ENCODE results near the gene MIB1. TPM values are rescaled to one million over a fixed set of nuclear protein-coding genes. Genes with fewer than 3 reads are reported as not detected.

MIB1 gene
- total RNA-seq, 3 donors from 2014 or later: 35.0 to 55.2 (median 37.7) TPM

GRCh38 chr18:21915546-21915945 is 175.0 kb downstream of the MIB1 start:
- TF ChIP-seq POLR2A (IDR thresholded peaks at IDR 0.05): no peak
- TF ChIP-seq, protein P1, sequence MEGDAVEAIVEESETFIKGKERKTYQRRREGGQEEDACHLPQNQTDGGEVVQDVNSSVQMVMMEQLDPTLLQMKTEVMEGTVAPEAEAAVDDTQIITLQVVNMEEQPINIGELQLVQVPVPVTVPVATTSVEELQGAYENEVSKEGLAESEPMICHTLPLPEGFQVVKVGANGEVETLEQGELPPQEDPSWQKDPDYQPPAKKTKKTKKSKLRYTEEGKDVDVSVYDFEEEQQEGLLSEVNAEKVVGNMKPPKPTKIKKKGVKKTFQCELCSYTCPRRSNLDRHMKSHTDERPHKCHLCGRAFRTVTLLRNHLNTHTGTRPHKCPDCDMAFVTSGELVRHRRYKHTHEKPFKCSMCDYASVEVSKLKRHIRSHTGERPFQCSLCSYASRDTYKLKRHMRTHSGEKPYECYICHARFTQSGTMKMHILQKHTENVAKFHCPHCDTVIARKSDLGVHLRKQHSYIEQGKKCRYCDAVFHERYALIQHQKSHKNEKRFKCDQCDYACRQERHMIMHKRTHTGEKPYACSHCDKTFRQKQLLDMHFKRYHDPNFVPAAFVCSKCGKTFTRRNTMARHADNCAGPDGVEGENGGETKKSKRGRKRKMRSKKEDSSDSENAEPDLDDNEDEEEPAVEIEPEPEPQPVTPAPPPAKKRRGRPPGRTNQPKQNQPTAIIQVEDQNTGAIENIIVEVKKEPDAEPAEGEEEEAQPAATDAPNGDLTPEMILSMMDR (IDR thresholded peaks at IDR 0.05): no peak
- TF ChIP-seq POLR2AphosphoS5 (IDR thresholded peaks at IDR 0.05): no peak
- no peak for DNase-seq (ENCODE audit: low spot score in 2 of 2)
- no peak overlapping the region for H3K27ac ChIP-seq
- H3K27me3 ChIP-seq: no peaks in the 10 kb centered on the region
- no peaks in the 10 kb centered on the region for H3K36me3 ChIP-seq
- no peak overlapping the region for H3K4me3 ChIP-seq
- intact Hi-C loops (cut with DNase I; ENCODE audit: low total_unique reads): no loop called here
- peaks cover 9 to 17% of the 10 kb centered on the region in 2 donors for H3K9me3 ChIP-seq
- H3K4me1 ChIP-seq: no peaks in the 10 kb centered on the region

DNA sequence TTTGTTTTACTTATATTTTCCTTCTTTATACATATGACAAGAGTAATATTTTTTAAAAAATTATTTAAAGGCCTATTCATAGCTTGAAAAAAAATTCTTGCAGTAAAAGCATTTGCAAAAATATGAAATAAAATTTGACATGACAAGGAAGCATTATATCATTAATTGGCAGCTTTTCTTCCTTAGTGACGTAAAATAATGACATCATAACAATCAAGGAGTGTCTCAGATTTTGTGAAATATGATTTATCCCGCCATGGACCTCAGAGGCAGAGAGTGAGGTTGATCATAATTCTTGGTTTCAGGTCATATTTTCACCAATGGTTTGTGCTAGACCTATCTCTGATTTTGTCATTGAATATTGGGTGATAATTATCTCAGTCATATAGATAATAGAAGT is 176.0 kb downstream of the MIB1 start:
- Histone ChIP-seq H3K27me3 (no peaks in the 10 kb centered on the region), H3K9me3 (peaks cover 9 to 17% of the 10 kb centered on the region in 2 donors), H3K4me3 (no peak overlapping the region), H3K36me3 (no peaks in the 10 kb centered on the region), H3K4me1 (no peaks in the 10 kb centered on the region), H3K27ac (no peak overlapping the region)
- DNase-seq (ENCODE audit: low spot score in 2 of 2): no peak
- intact Hi-C loops (cut with DNase I; ENCODE audit: low total_unique reads): no loop called here
- no peak for TF ChIP-seq POLR2AphosphoS5 (IDR thresholded peaks at IDR 0.05)
- no peak for TF ChIP-seq POLR2A (IDR thresholded peaks at IDR 0.05)
- TF ChIP-seq, protein P1 (IDR thresholded peaks at IDR 0.05): no peak

DNA sequence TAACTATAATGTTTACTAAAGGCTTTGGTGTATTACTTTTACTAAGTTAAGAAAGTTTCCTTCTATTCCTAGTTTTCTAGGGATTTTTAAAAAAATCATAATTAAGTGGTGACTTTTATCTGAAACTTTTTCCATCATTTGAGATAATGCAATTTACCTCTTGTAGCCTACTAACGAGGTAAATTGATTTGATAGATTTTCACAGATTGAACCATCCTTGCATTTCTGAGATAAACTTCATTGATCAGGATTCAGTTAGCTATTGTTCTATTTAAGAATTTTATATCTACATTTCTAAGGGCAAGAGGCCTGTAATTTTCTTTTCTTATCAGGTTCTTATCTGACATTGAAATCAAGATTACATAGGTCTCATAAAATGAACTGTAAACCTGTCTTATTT is 178.1 kb downstream of the MIB1 start:
- intact Hi-C loops (cut with DNase I; ENCODE audit: low total_unique reads): no loop called here
- DNase-seq (ENCODE audit: low spot score in 2 of 2): no peak
- Histone ChIP-seq H3K4me1 (no peaks in the 10 kb centered on the region), H3K27me3 (no peaks in the 10 kb centered on the region), H3K36me3 (no peaks in the 10 kb centered on the region), H3K9me3 (peaks cover 9 to 17% of the 10 kb centered on the region in 2 donors), H3K27ac (no peak overlapping the region), H3K4me3 (no peak overlapping the region)
- TF ChIP-seq, protein P1 (IDR thresholded peaks at IDR 0.05): no peak
- TF ChIP-seq POLR2A (IDR thresholded peaks at IDR 0.05) (no peak), POLR2AphosphoS5 (IDR thresholded peaks at IDR 0.05) (no peak)

Other genes starting within 250 kb of the MIB1 start
- 10 to 100 TPM; 14.2 to 28.2 (median 18.4) TPM for gene ESCO1, start 140.1 kb upstream of the MIB1 start, total RNA-seq
- gene SNRPD1, start 128.5 kb upstream of the MIB1 start, total RNA-seq: 10 to 100 TPM in 2 of 3 donors, 1 to 10 TPM in 1; 6.7 to 11.8 (median 10.4) TPM
- gene ABHD3, start 36.0 kb upstream of the MIB1 start, total RNA-seq: 10 to 100 TPM; 12.6 to 16.2 (median 13.1) TPM

Measured in breast epithelium (tissue), 4 donors.